HCT116 (cell line): ENCODE results near the gene MAP4K1. TPM values are rescaled to one million over a fixed set of nuclear protein-coding genes. Genes with fewer than 3 reads are reported as not detected.

Source experiments
- ATAC-seq: fragments of 200-7000 bp; cut with Tn5 transposase; 2 replicates; pipeline ENCODE4 v1.9.1; 2020; ENCODE audit warnings: mild to moderate bottlenecking, moderate library complexity
- BruUV-seq: library from RNA; stranded (reverse); fragments of 400-500 nt; replicated peaks from 2 replicates; lab custom pipeline; 2021; lab: Mats Ljungman, UMichigan
- CTCF ChIA-PET: fragments of 300-600 bp; sonication (Branson Sonifier 250); formaldehyde crosslinking; loops from one replicate; lab custom pipeline; 2021; ENCODE audit warnings: antibody characterized with exemption; lab: Charles Lee
- POLR2A ChIA-PET: fragments of 300-600, 350-600 bp; sonication (Branson Sonifier 250); formaldehyde crosslinking; loops from one replicate; lab custom pipeline; 2021; ENCODE audit warnings: antibody characterized with exemption; lab: Charles Lee
- RAD21 ChIA-PET, 2 experiments: fragments of 300-600 bp; sonication (Branson Sonifier 250); formaldehyde crosslinking; loops; one replicate each; lab custom pipeline; 2023; ENCODE audit warnings: low total read pairs in 2 of 2; ENCODE audit not compliant: uncharacterized antibody in 2 of 2, unreplicated experiment in 2 of 2, low non-redundant PET in 1 of 2; lab: Charles Lee
- DNase-seq: peaks from one replicate; pipeline ENCODE4 v3.0.0-alpha.2; 2010; ENCODE audit warnings: low read depth, low spot score
- H2AFZ ChIP-seq: fragments of 200-600 bp; shearing (Covaris generic), sonication (generic); 2 replicates; pipeline ENCODE4 v1.6.1; 2017; ENCODE audit warnings: low read depth, mixed run types, mixed read lengths, antibody characterized with exemption, low read length; ENCODE audit not compliant: poor library complexity, severe bottlenecking
- H3K27ac ChIP-seq: 2 replicates; pipeline ENCODE4 v1.5.1; 2012; ENCODE audit warnings: low read depth, low read length
- H3K27me3 ChIP-seq: fragments of 200-600 bp; sonication (generic); 2 replicates; pipeline ENCODE4 v1.6.1; 2016; ENCODE audit warnings: mixed run types, low read length, mixed read lengths; ENCODE audit not compliant: insufficient read depth
- H3K36me3 ChIP-seq, 2 experiments: fragments of 200-500 bp in 1 of 2; fragments of 200-600 bp in 1 of 2; sonication (Bioruptor generic) in 1 of 2; sonication (generic) in 1 of 2; 2 replicates each; pipeline versions ENCODE4 v1.5.1 to v1.6.1; 2014 to 2016; ENCODE audit warnings: low read length in 2 of 2, inconsistent platforms in 1 of 2, mixed read lengths in 1 of 2, mixed run types in 1 of 2; ENCODE audit not compliant: insufficient read depth in 2 of 2, control insufficient read depth in 1 of 2
- H3K4me1 ChIP-seq, 2 experiments: fragments of 200-600 bp in 1 of 2; sonication (generic) in 1 of 2; 2 replicates each; pipeline versions ENCODE4 v1.5.1 to v1.6.1; 2012 to 2017; ENCODE audit warnings: low read length in 2 of 2, inconsistent platforms in 1 of 2, mild to moderate bottlenecking in 1 of 2, mixed read lengths in 1 of 2, mixed run types in 1 of 2, moderate library complexity in 1 of 2; ENCODE audit not compliant: insufficient read depth in 2 of 2, control insufficient read depth in 1 of 2
- H3K4me2 ChIP-seq: fragments of 200-600 bp; sonication (generic); 2 replicates; pipeline ENCODE4 v1.6.1; 2017; ENCODE audit warnings: mixed run types, low read length, mixed read lengths
- H3K4me3 ChIP-seq, 2 experiments: fragments of 200-600 bp in 1 of 2; sonication (generic) in 1 of 2; replicated peaks in 1 of 2; 2 replicates each; pipeline ENCODE4 v1.5.1; 2011 to 2016; ENCODE audit warnings: low read length in 2 of 2, control low read depth in 1 of 2, low read depth in 1 of 2, mild to moderate bottlenecking in 1 of 2, mixed read lengths in 1 of 2, mixed run types in 1 of 2
- H3K79me2 ChIP-seq: fragments of 200-600 bp; sonication (generic); 2 replicates; pipeline ENCODE4 v1.6.1; 2017; ENCODE audit warnings: mild to moderate bottlenecking, mixed run types, low read length, moderate library complexity, mixed read lengths; ENCODE audit not compliant: insufficient read depth
- H3K9ac ChIP-seq: fragments of 200-600 bp; sonication (generic); 2 replicates; pipeline ENCODE4 v1.6.1; 2016; ENCODE audit warnings: low read length, mixed read lengths
- H3K9me2 ChIP-seq: fragments of 200-600 bp; sonication (generic), shearing (Covaris generic); 2 replicates; pipeline ENCODE4 v1.6.1; 2017; ENCODE audit warnings: mixed run types, mild to moderate bottlenecking, moderate library complexity; ENCODE audit not compliant: insufficient read depth
- H3K9me3 ChIP-seq, 2 experiments: fragments of 200-500 bp in 1 of 2; fragments of 200-600 bp in 1 of 2; sonication (Bioruptor generic) in 1 of 2; sonication (generic) in 1 of 2; 2 replicates each; pipeline ENCODE4 v1.6.1; 2014 to 2017; ENCODE audit warnings: low read length in 2 of 2, mixed read lengths in 2 of 2, inconsistent platforms in 1 of 2, low read depth in 1 of 2, mild to moderate bottlenecking in 1 of 2, mixed run types in 1 of 2, moderate library complexity in 1 of 2; ENCODE audit not compliant: control insufficient read depth in 1 of 2, insufficient read depth in 1 of 2
- H4K20me1 ChIP-seq: fragments of 200-600 bp; sonication (generic), shearing (Covaris generic); 2 replicates; pipeline ENCODE4 v1.6.1; 2017; ENCODE audit warnings: mixed run types, mild to moderate bottlenecking, moderate library complexity; ENCODE audit not compliant: insufficient read depth
- EZH2 ChIP-seq: fragments of 200-600 bp; sonication (generic); IDR thresholded peaks from 2 replicates; pipeline ENCODE4 v1.6.1; 2017; ENCODE audit warnings: antibody characterized with exemption, mixed run types
- JUND ChIP-seq: IDR thresholded peaks from 2 replicates; pipeline ENCODE4 v1.6.1; 2012
- POLR2AphosphoS5 ChIP-seq: IDR thresholded peaks from 2 replicates; pipeline ENCODE4 v1.6.1; 2011; ENCODE audit warnings: mild to moderate bottlenecking, low read depth, low read length, moderate library complexity
- REST ChIP-seq: IDR thresholded peaks from 2 replicates; pipeline ENCODE4 v1.6.1; 2012; ENCODE audit warnings: low read depth
- TCF7L2 ChIP-seq: IDR thresholded peaks from 2 replicates; pipeline ENCODE4 v1.7.0; 2011; ENCODE audit warnings: borderline replicate concordance, inconsistent platforms; ENCODE audit not compliant: insufficient read depth, insufficient read length; ENCODE audit errors: extremely low read depth
- ZBTB33 ChIP-seq: IDR thresholded peaks from 2 replicates; pipeline ENCODE4 v1.6.1; 2011; ENCODE audit warnings: mild to moderate bottlenecking, low read length, moderate library complexity; ENCODE audit not compliant: insufficient replicate concordance; ENCODE audit errors: extremely low read depth
- ZFX ChIP-seq: fragments of 450-650 bp; IDR thresholded peaks from 2 replicates; pipeline ENCODE4 v1.6.1; 2017
- ZNF274 ChIP-seq: fragments of 200-500 bp; sonication (Bioruptor generic); IDR thresholded peaks from 2 replicates; pipeline ENCODE4 v1.6.1; 2014; ENCODE audit warnings: mild to moderate bottlenecking, low read depth, low read length, inconsistent platforms
- intact Hi-C: fragments of 100-400 bp; cut with micrococcal nuclease; formaldehyde crosslinking; loops from 2 replicates; pipeline ENCODE4 v1.10.0; 2022
- total RNA-seq: library from RNA; stranded (reverse); gene quantifications from one replicate; pipeline ENCODE4 v1.2.1, GENCODE V29; 2021; ENCODE audit not compliant: unreplicated experiment

The MAP4K1 gene
- total RNA-seq, 1 experiment from 2014 or later: 9.1 TPM

- CTCF ChIA-PET: no interaction called here
- Histone ChIP-seq H3K27ac (peak overlapping the region; percentile 35; the same call in 1 of the 2 replicates), H3K9me2 (no peaks in the 10 kb centered on the region), H3K4me2 (peak overlapping the region; percentile 61), H3K9ac (peak overlapping the region; percentile 38; the same call in 1 of the 2 replicates), H3K4me3 (peak overlapping the region in 1 of 2 experiments; percentile 35; a peak in 1 of 4 replicates), H3K36me3 (no peaks in the 10 kb centered on the region), H3K79me2 (no peaks in the 10 kb centered on the region), H4K20me1 (no peaks in the 10 kb centered on the region), H2AFZ (no peak overlapping the region), H3K4me1 (peaks cover 2 to 16% of the 10 kb centered on the region in 2 experiments; a peak in 3 of 4 replicates), H3K27me3 (no peaks in the 10 kb centered on the region), H3K9me3 (no peaks in the 10 kb centered on the region)
- peak; percentile 24 for ATAC-seq
- BruUV-seq: no TSS peak
- POLR2A ChIA-PET: no interaction called here
- DNase-seq: no peak
- RAD21 ChIA-PET: no interaction called here
- intact Hi-C loops: no loop called here
- TF ChIP-seq POLR2AphosphoS5 (no peak), TCF7L2 (no peak), REST (no peak), JUND (no peak), EZH2 (no peak), ZBTB33 (no peak), ZNF274 (no peak), ZFX (0 out of 2 replicates have a peak, but pooled peaks have one; percentile 22)
Observed at GRCh38 chr19:38565691-38566105, 52.1 kb downstream of the MAP4K1 start.
